ENCODE results near the gene PBRM1. TPM values are rescaled to one million over a fixed set of nuclear protein-coding genes. Genes with fewer than 3 reads are reported as not detected.

PBRM1 gene
- total and polyA plus RNA-seq, 11 donors = 8.5 to 61.7 (median 44.4) TPM

DNA sequence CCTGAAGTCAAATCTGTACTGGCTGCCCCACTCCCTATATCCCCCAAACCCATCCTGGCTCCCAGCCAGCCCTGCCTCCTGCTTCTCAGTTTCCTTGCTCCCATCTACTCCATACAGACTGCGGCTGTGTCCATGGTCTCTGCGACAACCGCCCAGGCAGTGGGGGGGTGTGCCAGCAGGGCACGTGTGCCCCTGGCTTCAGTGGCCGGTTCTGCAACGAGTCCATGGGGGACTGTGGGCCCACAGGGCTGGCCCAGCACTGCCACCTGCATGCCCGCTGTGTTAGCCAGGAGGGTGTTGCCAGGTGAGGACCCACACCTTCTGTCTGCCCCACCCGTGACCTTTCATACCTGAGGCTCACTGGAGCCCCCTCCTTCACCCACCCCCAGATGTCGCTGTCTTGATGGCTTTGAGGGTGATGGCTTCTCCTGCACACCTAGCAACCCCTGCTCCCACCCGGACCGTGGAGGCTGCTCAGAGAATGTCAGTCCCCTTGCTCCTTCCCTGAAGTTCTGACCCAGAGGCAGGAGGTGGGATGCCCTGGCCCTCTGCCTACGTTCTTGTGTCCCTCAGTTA is 175.9 kb downstream of the PBRM1 start:
- Histone ChIP-seq H3K27ac (no peak overlapping the region), H3K4me3 (no peak overlapping the region), H3K4me1 (no peaks in the 10 kb centered on the region), H3K27me3 (no peaks in the 10 kb centered on the region), H3K36me3 (peaks cover 0 to 99% (median 4%) of the 10 kb centered on the region in 9 donors), H3K9me3 (no peaks in the 10 kb centered on the region)
- 75 to 79% (median 78%) methylated on average over 6 to 12 of the region's 12 CpGs for WGBS, 4 donors
- no peak for TF ChIP-seq POLR2A (IDR thresholded peaks at IDR 0.05)
- TF ChIP-seq, protein P1, sequence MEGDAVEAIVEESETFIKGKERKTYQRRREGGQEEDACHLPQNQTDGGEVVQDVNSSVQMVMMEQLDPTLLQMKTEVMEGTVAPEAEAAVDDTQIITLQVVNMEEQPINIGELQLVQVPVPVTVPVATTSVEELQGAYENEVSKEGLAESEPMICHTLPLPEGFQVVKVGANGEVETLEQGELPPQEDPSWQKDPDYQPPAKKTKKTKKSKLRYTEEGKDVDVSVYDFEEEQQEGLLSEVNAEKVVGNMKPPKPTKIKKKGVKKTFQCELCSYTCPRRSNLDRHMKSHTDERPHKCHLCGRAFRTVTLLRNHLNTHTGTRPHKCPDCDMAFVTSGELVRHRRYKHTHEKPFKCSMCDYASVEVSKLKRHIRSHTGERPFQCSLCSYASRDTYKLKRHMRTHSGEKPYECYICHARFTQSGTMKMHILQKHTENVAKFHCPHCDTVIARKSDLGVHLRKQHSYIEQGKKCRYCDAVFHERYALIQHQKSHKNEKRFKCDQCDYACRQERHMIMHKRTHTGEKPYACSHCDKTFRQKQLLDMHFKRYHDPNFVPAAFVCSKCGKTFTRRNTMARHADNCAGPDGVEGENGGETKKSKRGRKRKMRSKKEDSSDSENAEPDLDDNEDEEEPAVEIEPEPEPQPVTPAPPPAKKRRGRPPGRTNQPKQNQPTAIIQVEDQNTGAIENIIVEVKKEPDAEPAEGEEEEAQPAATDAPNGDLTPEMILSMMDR (IDR thresholded peaks at IDR 0.05) = no peak
- DNase-seq (no peak), ATAC-seq (no peak)
- intact Hi-C loops (cut with DNase I) = no loop called here

GRCh38 chr3:52507359-52507758 is 178.4 kb downstream of the PBRM1 start:
- intact Hi-C loops (cut with DNase I) = no loop called here
- no peaks in the 10 kb centered on the region for H3K4me1 ChIP-seq
- DNase-seq = no peak
- no peak overlapping the region for H3K4me3 ChIP-seq
- no peak for ATAC-seq
- H3K36me3 ChIP-seq = peaks cover 0 to 98% (median 4%) of the 10 kb centered on the region in 9 donors
- no peaks in the 10 kb centered on the region for H3K9me3 ChIP-seq
- TF ChIP-seq, protein P1 (IDR thresholded peaks at IDR 0.05) = no peak
- TF ChIP-seq POLR2A (IDR thresholded peaks at IDR 0.05) = no peak
- no peaks in the 10 kb centered on the region for H3K27me3 ChIP-seq
- 83 to 90% (median 87%) methylated on average over 5 of the region's 5 CpGs for WGBS, 4 donors
- H3K27ac ChIP-seq = no peak overlapping the region

DNA sequence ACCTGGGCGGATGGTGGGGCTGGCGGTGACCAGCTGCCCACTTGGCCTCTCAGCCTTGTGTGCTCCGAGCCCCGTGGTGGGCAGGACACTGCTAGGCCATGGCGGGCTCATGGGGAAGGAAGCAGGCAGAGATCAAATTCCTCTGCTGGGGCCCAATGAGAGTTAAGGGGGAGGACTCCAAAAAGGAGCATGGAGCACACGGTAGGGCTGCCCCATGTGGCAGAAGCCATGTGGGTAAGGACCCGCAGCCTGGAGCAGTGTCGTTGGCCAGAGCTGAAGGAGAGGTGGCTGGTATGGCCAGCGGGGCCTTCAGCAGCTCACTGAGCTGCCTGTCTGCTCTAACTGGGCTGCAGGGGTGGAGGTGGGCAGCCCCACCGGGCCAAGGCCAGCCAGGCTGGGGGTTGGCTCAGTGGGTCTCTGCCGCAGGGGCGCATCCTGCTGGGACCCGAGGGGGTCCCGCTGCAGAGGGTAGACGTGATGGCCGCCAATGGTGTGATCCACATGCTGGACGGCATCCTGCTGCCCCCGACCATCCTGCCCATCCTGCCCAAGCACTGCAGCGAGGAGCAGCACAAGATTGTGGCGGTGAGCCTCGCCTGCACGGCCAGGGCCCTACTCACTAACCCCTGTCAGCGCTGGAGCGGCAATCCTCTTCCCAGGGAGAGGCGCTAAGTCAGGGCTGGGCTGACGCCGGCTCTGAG is 179.3 kb downstream of the PBRM1 start:
- no peak overlapping the region for H3K4me3 ChIP-seq
- H3K4me1 ChIP-seq = no peaks in the 10 kb centered on the region
- intact Hi-C loops (cut with DNase I) = no loop called here
- TF ChIP-seq, protein P1 (IDR thresholded peaks at IDR 0.05) = no peak
- no peak for TF ChIP-seq POLR2A (IDR thresholded peaks at IDR 0.05)
- ATAC-seq (no peak), DNase-seq (no peak)
- H3K27me3 ChIP-seq = no peaks in the 10 kb centered on the region
- no peaks in the 10 kb centered on the region for H3K9me3 ChIP-seq
- WGBS, 4 donors = 86 to 92% (median 88%) methylated on average over 17 to 27 of the region's 27 CpGs
- no peak overlapping the region for H3K27ac ChIP-seq
- H3K36me3 ChIP-seq = peaks cover 0 to 96% (median 4%) of the 10 kb centered on the region in 9 donors

- ATAC-seq = no peak
- intact Hi-C loops (cut with DNase I) = no loop called here
- Histone ChIP-seq H3K36me3 (peaks cover 0 to 83% (median 4%) of the 10 kb centered on the region in 9 donors), H3K9me3 (no peaks in the 10 kb centered on the region), H3K27ac (no peak overlapping the region), H3K4me1 (peaks cover 0 to 5% (median 0%) of the 10 kb centered on the region in 12 donors), H3K4me3 (no peak overlapping the region), H3K27me3 (no peaks in the 10 kb centered on the region)
- no peak for TF ChIP-seq POLR2A (IDR thresholded peaks at IDR 0.05)
- TF ChIP-seq, protein P1 (IDR thresholded peaks at IDR 0.05) = no peak
- no peak for DNase-seq
- WGBS, 4 donors = 81 to 87% (median 86%) methylated on average over 8 to 10 of the region's 10 CpGs
These were observed 180.7 kb downstream of the PBRM1 start for GRCh38 chr3:52504977-52505376.

All from heart left ventricle (tissue), 16 donors.